ENCODE results near the gene PARN.

GRCh38 chr16:14502256-14502875 is 127.7 kb downstream of the PARN start:
- no peak for TF ChIP-seq POLR2A (IDR thresholded peaks at IDR 0.05)
- TF ChIP-seq, protein P1, sequence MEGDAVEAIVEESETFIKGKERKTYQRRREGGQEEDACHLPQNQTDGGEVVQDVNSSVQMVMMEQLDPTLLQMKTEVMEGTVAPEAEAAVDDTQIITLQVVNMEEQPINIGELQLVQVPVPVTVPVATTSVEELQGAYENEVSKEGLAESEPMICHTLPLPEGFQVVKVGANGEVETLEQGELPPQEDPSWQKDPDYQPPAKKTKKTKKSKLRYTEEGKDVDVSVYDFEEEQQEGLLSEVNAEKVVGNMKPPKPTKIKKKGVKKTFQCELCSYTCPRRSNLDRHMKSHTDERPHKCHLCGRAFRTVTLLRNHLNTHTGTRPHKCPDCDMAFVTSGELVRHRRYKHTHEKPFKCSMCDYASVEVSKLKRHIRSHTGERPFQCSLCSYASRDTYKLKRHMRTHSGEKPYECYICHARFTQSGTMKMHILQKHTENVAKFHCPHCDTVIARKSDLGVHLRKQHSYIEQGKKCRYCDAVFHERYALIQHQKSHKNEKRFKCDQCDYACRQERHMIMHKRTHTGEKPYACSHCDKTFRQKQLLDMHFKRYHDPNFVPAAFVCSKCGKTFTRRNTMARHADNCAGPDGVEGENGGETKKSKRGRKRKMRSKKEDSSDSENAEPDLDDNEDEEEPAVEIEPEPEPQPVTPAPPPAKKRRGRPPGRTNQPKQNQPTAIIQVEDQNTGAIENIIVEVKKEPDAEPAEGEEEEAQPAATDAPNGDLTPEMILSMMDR (IDR thresholded peaks at IDR 0.05): no peak
